MM.1S (cell line): ENCODE measurements around the gene PTPRH.
"Not testable (repeated sequence)": the region's sequence is repeated elsewhere in the genome, so short reads cannot be mapped to it uniquely, and the experiment has no call there.

ENCODE experiments used
- DNase-seq: peaks from one replicate; pipeline ENCODE4 v3.0.0-alpha.2; 2015
- H2AFZ ChIP-seq: fragments of 300-600 bp; sonication (generic); 2 replicates; pipeline ENCODE4 v1.6.0; 2016; ENCODE audit warnings: antibody characterized with exemption, low read length
- H3F3A ChIP-seq: fragments of 300-600 bp; sonication (generic); 2 replicates; pipeline ENCODE4 v1.6.1; 2016; ENCODE audit warnings: mild to moderate bottlenecking, antibody characterized with exemption, low read length, moderate library complexity, mixed read lengths; ENCODE audit not compliant: insufficient read depth
- H3K27ac ChIP-seq: fragments of 300-600 bp; sonication (generic); 2 replicates; pipeline ENCODE4 v1.5.1; 2016; ENCODE audit warnings: mild to moderate bottlenecking, low read length
- H3K27me3 ChIP-seq: fragments of 300-600 bp; sonication (generic); replicated peaks from 2 replicates; pipeline ENCODE4 v1.6.0; 2016; ENCODE audit warnings: low read length; ENCODE audit not compliant: insufficient read depth
- H3K36me3 ChIP-seq: fragments of 300-600 bp; sonication (generic); replicated peaks from 2 replicates; pipeline ENCODE4 v1.6.1; 2016; ENCODE audit warnings: mild to moderate bottlenecking, low read length, mixed read lengths; ENCODE audit not compliant: insufficient read depth
- H3K4me1 ChIP-seq: fragments of 300-600 bp; sonication (generic); 2 replicates; pipeline ENCODE4 v1.6.1; 2016; ENCODE audit warnings: low read length, mixed read lengths
- H3K4me2 ChIP-seq: fragments of 300-600 bp; sonication (generic); 2 replicates; pipeline ENCODE4 v1.6.0; 2016; ENCODE audit warnings: low read depth, low read length
- H3K4me3 ChIP-seq: fragments of 300-600 bp; sonication (generic); 2 replicates; pipeline ENCODE4 v1.5.1; 2016; ENCODE audit warnings: low read length, mixed read lengths
- H3K79me2 ChIP-seq: fragments of 300-600 bp; sonication (generic); 2 replicates; pipeline ENCODE4 v1.6.1; 2016; ENCODE audit warnings: mixed run types, low read length, mixed read lengths
- H3K9ac ChIP-seq: fragments of 300-600 bp; sonication (generic); 2 replicates; pipeline ENCODE4 v1.6.1; 2016; ENCODE audit warnings: low read length, mixed read lengths
- H3K9me2 ChIP-seq: fragments of 300-600 bp; sonication (generic); replicated peaks from 2 replicates; pipeline ENCODE4 v1.6.1; 2016; ENCODE audit warnings: mild to moderate bottlenecking, low read length, mixed read lengths; ENCODE audit not compliant: insufficient read depth
- H3K9me3 ChIP-seq: fragments of 300-600 bp; sonication (generic); replicated peaks from 2 replicates; pipeline ENCODE4 v1.6.1; 2016; ENCODE audit warnings: mild to moderate bottlenecking, low read length, mixed read lengths; ENCODE audit not compliant: insufficient read depth
- H4K20me1 ChIP-seq: fragments of 300-600 bp; sonication (generic); 2 replicates; pipeline ENCODE4 v1.6.1; 2016; ENCODE audit warnings: mild to moderate bottlenecking, low read length, moderate library complexity, mixed read lengths; ENCODE audit not compliant: insufficient read depth
- CTCF ChIP-seq: fragments of 300-600 bp; sonication (generic); IDR thresholded peaks from 2 replicates; pipeline ENCODE4 v1.5.1; 2016; ENCODE audit warnings: antibody characterized with exemption, low read length, mixed read lengths
- EZH2 ChIP-seq: fragments of 300-600 bp; sonication (generic); optimal IDR thresholded peaks from 2 replicates; pipeline ENCODE3; 2017; ENCODE audit warnings: low read depth, mild to moderate bottlenecking, antibody characterized with exemption, low read length, mixed read lengths
- EZH2phosphoT487 ChIP-seq: fragments of 300-600 bp; sonication (generic); IDR thresholded peaks from 2 replicates; pipeline ENCODE4 v1.6.1; 2018; ENCODE audit warnings: antibody characterized with exemption, low read length

The PTPRH gene

GRCh38 chr19:55173186-55173713, 36.1 kb downstream of the PTPRH start:
- peaks cover 99% of the 10 kb centered on the region for H3K27me3 ChIP-seq
- no peaks in the 10 kb centered on the region for H3K4me1 ChIP-seq
- H3K9me3 ChIP-seq = no peaks in the 10 kb centered on the region
- no peaks in the 10 kb centered on the region for H4K20me1 ChIP-seq
- no peak overlapping the region for H2AFZ ChIP-seq
- no peaks in the 10 kb centered on the region for H3F3A ChIP-seq
- DNase-seq = no peak
- H3K36me3 ChIP-seq = no peaks in the 10 kb centered on the region
- H3K27ac ChIP-seq = no peak overlapping the region
- no peak overlapping the region for H3K4me2 ChIP-seq
- H3K79me2 ChIP-seq = no peaks in the 10 kb centered on the region
- no peak for TF ChIP-seq EZH2
- no peak for TF ChIP-seq EZH2phosphoT487
- no peak for TF ChIP-seq CTCF
- no peaks in the 10 kb centered on the region for H3K9me2 ChIP-seq
- H3K4me3 ChIP-seq = no peak overlapping the region
- no peak overlapping the region for H3K9ac ChIP-seq

GRCh38 chr19:55172741-55173140, 36.6 kb downstream of the PTPRH start:
- no peaks in the 10 kb centered on the region for H3K9me2 ChIP-seq
- H3K4me1 ChIP-seq = no peaks in the 10 kb centered on the region
- H3K79me2 ChIP-seq = no peaks in the 10 kb centered on the region
- H3K4me2 ChIP-seq = no peak overlapping the region
- no peak overlapping the region for H2AFZ ChIP-seq
- peaks cover 97% of the 10 kb centered on the region for H3K27me3 ChIP-seq
- H4K20me1 ChIP-seq = no peaks in the 10 kb centered on the region
- no peak for TF ChIP-seq CTCF
- TF ChIP-seq EZH2 = no peak
- no peak for TF ChIP-seq EZH2phosphoT487
- H3K27ac ChIP-seq = no peak overlapping the region
- H3K36me3 ChIP-seq = no peaks in the 10 kb centered on the region
- H3K9ac ChIP-seq = no peak overlapping the region
- DNase-seq = no peak
- H3K4me3 ChIP-seq = no peak overlapping the region
- H3K9me3 ChIP-seq = no peaks in the 10 kb centered on the region
- H3F3A ChIP-seq = no peaks in the 10 kb centered on the region

- H4K20me1 ChIP-seq, H3K79me2 ChIP-seq, H3K9me2 ChIP-seq, H2AFZ ChIP-seq, H3K9me3 ChIP-seq, H3F3A ChIP-seq, H3K4me3 ChIP-seq, H3K4me2 ChIP-seq, H3K36me3 ChIP-seq, H3K4me1 ChIP-seq, H3K9ac ChIP-seq, DNase-seq, H3K27ac ChIP-seq: not testable (repeated sequence)
- peaks cover 97% of the 10 kb centered on the region for H3K27me3 ChIP-seq
Observed at GRCh38 chr19:55172318-55172717, 37.0 kb downstream of the PTPRH start.

- Histone ChIP-seq H3K27me3 (peaks cover 92% of the 10 kb centered on the region), H3K79me2 (no peaks in the 10 kb centered on the region), H3K4me1 (peaks cover 4% of the 10 kb centered on the region; the same call in 1 of the 2 replicates), H4K20me1 (no peaks in the 10 kb centered on the region), H3K9ac (no peak overlapping the region), H3K27ac (no peak overlapping the region), H3F3A (no peaks in the 10 kb centered on the region), H2AFZ (no peak overlapping the region), H3K9me2 (no peaks in the 10 kb centered on the region), H3K4me2 (no peak overlapping the region), H3K9me3 (no peaks in the 10 kb centered on the region), H3K4me3 (no peak overlapping the region), H3K36me3 (no peaks in the 10 kb centered on the region)
- no peak for DNase-seq
- TF ChIP-seq CTCF (no peak), EZH2 (no peak), EZH2phosphoT487 (no peak)
Observed at GRCh38 chr19:55171440-55171839, 37.9 kb downstream of the PTPRH start.
